HG03558 (cell line): ENCODE measurements around the gene MAP2K6.

ENCODE experiments used
- ATAC-seq: cut with Tn5 transposase; IDR thresholded peaks from one replicate; pipeline ENCODE4 v1.9.1; 2021; ENCODE audit warnings: moderate number of reproducible peaks; ENCODE audit not compliant: unreplicated experiment; ENCODE audit errors: extremely low read depth

MAP2K6 gene

DNA sequence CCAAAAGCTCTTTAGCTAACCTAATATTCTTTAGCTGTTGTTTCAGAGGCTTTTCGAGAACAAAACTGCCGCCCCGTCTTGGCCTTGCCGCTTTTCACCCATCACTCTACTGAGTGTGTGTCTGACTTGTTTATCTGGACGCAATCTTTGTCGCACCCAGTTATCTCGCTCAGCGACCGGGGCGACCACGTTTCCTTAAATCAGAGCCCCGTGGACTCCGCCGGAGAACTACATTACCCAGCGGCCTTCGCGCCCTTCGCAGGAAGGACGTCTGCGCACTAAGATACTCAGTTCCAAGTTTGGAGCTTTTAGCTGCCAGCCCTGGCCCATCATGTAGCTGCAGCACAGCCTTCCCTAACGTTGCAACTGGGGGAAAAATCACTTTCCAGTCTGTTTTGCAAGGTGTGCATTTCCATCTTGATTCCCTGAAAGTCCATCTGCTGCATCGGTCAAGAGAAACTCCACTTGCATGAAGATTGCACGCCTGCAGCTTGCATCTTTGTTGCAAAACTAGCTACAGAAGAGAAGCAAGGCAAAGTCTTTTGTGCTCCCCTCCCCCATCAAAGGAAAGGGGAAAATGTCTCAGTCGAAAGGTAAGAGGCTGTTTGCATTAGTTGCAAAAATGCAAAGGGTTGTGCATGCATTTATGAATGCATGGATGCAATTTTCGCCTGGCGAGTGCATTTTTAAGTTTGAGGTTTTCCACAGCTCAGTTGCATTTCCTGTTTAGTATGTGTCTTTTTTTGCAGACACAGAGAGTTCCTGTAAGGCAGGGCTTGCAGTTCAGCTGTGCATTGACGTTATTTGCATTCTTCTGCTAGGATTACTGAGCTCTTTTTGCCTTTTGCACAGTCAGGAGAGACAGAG is at the start of gene MAP2K6:
MAP2K6 (plus strand) TSS at position 290 of the 867 bp plus-strand sequence; CDS start at position 578, 288 bp downstream.
- peak; percentile 91 for ATAC-seq

DNA sequence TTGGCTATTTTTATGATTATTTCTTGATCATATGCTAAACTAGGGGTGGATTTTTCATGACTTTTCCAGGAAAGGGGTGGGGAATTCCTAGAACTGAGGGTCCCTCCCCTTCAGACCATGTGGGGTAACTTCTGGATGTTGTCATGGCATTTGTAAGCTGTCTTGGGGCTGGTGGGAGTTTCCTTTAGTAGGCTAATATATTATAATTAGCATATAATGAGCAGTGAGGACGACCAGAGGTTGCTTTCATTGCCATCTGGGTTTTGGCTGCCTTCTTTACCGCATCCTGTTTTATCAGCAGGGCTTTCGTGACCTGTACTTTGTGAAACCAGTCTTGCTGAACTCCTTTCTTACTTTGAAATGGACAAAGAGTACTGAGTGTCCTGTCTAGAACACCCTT is 47.2 kb upstream of the MAP2K6 start:
- ATAC-seq = peak; percentile 83

DNA sequence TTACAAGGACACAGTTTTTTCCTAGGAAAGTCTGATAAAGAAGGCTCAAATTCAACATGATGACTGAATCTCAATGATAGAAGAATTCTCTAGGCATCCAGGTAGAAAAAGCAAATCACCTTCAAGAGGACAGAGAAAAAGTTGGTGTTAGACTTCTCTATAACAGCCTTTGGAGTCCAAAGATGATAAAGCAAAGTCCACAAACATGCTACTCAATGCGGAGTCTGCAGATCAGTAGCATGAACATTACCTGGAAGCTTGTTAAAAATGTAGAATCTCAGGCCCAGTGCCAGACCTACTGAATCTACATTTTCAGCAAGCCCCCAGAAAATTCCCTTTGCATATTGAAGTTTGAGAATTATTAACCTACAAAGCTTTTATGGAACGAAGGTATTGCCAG is 41.4 kb upstream of the MAP2K6 start:
- no peak for ATAC-seq

DNA sequence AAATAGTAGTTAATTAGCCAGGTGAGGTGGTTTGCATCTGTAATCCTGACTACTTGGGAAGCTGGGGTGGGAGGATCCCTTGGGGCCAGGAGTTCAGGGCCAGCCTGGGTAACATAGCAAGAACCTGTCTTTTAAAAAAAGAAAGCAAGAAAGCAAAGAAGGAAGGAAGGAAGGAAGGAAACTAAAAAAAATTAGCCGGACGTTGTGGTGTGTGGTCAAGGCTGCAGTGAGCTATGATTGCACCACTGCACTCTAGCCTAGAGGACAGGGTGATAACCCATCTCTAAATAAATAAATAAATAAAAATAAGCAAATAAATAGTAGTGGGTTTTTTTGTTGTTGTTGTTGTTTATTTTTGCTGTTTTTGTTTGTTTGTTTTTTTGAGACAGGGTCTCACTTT is 39.3 kb upstream of the MAP2K6 start:
- no peak for ATAC-seq

DNA sequence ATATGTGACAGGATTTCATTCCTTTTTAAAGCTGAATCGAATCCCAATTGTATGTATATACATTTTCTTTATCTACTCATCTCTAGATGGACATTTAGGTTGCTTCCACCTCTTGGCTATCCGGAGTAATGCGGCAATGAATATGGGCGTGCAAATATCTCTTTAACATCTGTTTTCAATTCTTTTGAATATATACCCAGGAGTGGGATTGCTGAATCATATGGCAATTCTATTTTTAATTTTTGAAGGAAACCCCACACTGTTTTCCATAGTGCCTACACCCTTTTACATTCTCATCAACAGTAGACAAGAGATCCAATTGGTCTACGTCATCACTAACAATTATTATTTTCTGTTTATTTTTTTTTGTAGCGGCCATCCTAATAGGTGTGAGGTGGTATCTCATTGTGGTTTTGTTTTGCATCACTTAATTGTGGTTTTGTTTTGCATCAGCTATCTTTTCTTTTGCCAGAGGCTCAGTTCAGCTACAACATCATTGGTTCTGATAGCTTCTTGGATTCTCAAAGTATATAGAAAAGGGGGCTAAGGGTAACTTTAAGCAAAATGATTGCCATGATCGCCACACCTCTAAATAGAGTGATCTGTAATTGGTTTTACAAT is 25.6 kb upstream of the MAP2K6 start:
- no peak for ATAC-seq

DNA sequence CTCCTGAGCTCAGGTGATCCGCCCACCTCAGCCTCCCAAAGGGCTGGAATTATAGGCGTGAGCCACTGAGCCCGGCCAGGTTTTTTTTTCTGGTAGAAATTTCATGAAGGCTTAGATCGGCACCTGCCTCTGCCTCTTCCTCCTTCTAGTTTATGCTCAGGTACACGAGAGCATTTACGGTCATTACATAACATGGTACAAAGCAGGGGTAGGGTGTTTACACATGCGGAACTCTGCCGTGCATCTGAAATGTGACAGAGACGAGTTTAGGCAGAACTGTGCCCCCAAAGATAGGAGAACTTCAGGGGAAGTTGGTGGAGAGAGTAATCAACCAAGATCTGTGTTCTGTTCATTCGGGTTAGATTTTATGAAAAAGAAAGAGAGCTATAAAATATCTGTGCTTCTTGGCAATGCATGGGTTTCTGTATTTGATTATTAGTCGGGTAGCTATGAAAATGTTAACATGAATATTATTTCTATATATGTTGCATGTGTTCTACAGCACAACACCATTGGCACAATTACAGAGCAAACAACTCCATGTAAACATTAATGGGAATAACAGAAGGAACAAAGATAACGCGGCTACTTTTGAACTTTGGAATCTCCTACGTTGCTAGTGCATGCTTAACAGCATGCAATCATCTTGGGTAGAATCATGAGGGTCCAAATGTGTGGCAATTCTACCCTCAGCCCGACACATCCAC is 23.5 kb upstream of the MAP2K6 start:
- ATAC-seq = no peak

DNA sequence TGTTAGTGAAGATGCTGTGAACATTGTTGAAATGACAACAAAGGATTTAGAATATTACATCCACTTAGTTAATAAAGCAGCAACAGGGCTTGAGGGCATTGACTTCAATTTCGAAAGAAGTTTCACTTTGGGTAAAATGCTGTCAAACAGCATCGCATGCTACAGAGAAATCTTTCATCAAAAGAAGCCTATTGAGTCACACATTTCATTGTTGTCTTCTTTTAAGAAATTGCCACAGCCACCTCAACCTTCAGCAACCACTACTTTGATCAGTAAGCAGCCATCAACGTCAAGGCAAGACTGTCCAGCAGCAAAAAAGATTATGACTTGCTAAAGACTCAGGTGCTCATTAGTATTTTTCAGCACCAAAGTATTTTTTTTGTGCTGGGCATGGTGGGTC is 13.2 kb upstream of the MAP2K6 start:
- no peak for ATAC-seq

DNA sequence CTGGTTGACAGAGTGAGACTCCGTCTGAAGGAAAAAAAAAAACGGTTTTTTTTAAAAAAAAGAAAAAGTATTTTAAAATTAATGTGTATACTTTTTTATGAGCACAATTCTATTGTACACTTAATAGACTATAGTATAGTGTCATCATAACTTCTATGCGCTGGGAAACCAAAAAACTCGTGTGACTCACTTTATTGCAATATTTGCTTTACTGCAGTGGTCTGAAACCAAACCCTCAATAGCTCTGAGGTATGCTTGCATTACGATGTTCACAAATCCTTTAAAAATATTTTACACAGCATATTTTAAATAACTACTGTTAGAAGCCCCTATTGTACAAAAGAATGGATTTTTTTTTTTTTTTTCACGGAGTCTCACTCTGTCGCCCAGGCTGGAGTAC is 12.4 kb upstream of the MAP2K6 start:
- ATAC-seq = no peak

DNA sequence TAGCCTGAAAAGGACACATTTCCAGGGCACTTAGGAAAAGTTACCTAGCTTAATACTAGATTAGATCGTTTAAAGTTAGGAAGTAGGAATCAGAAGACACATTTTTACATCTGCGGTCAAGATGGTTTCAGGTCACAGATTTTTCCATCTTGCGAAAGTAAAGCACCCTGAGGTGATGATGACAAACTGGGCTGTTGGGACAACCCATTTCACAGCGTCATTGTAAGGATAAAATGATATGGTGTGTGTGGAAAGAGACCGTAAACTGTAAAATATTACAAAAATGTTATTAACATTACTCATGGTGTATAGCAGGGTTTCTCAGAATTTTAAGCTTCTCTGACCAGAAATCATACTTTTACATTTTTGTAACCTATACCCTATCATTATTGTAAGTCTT is 10.1 kb upstream of the MAP2K6 start:
- no peak for ATAC-seq

DNA sequence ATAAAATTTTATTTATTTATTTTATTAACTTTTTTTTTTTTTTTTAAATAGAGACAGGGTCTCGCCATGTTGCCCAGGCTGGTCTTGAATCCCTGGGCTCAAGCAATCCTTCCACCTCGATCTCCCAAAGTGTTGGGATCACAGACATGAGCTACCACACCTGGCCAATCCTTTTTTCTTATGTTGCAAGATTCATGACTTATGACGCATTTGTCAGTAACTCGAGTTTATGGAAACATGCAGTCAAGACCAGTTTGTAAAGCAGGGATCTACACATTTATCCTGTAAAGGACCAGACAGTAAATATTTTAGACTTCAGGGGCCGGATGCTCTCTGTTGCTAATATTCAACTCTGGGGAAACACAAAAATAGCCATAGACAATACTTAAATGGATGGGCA is 9.4 kb upstream of the MAP2K6 start:
- ATAC-seq = no peak

DNA sequence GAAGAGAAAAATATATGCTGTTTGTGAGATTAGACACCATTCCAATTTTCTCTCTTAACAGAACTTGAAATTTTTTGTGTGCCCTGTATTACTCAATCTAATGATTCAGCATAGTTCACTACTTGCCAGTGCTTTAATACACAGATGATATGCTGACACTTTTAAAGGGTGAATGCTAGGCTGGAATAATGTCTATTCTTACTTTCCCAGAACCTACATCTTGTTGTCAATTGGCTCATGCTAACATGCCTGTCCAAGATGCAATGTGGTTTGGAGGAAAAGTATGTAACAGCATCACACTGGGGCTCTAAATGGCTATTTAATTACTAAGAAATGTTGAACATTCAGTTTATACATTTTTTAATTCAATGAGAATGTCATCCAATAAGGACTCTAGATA is 7.6 kb upstream of the MAP2K6 start:
- ATAC-seq = no peak

DNA sequence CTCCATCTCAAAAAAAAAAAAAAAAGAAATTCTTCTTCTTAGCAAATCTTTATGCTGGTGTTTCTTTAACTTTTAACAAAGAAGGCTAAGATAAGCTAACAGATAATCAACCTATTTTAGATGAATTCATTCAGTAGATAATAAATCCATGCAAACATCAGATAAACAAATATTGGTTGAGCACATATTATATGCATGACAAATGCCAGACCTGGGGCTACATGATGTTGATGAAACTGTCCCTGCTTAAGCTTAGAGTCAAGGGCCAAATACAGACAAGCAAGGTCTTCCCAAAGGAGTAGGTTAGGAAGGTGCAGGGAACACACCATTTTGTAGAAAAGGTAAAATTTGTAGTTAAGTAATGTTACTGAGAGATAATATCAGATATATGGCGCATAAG is 6.7 kb upstream of the MAP2K6 start:
- ATAC-seq = no peak

DNA sequence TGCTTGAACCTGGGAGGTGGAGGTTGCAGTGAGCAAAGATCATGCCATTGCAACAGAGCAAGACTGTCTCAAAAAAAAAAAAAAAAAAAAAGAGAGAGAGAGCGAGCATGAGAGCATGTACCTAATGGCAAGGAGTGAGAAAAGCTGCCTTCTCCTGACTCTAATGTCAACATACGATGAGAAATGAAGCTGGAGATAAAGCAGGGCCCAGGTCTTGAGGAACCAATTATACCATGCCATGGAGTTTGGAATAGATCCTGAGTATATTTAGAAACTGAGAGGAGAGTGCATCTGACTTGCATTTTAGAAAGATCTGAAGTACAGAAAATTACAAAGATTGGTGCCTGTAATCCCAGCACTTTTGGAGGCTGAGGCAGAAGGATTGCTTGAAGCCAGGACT is 3.8 kb upstream of the MAP2K6 start:
- no peak for ATAC-seq

DNA sequence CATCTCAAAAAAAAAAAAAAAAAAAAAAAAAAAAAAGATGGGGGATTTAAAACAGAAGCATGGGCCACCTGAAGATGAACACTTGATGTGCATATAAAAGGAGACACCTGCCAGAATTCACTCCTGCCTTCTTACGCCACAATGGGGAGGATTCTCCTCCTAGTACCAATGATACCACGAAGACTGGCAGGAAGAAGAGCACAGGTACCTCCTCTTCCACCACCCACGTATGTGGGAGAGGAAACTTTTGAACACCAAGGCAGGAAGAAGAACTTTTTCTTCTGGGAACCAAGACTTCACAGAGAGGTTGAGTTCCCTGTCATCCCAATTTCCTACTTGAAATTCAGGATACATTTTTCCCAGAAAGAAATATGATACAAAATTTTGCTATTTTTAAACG is 2.7 kb upstream of the MAP2K6 start:
- ATAC-seq = no peak

DNA sequence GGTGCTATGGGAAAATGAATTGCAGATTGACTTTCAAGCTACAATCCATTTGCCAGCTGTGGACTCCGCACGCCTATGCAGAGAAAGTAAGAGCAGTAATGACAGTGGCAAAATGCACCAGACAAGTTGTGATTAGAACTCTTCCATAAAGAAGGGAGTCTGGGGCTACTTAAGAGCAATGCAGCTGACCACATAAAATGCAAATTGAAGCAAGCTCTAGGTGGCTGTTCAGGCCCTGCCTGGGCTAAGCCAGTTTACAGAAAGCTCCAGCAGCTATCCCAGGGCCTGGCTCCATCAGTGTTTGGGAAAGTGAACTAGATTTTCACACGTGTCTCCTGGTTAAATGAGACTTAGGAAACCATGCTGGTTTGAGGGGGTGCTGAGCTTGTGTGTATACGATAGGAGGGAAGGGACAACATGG is 2.2 kb upstream of the MAP2K6 start:
- ATAC-seq = no peak

DNA sequence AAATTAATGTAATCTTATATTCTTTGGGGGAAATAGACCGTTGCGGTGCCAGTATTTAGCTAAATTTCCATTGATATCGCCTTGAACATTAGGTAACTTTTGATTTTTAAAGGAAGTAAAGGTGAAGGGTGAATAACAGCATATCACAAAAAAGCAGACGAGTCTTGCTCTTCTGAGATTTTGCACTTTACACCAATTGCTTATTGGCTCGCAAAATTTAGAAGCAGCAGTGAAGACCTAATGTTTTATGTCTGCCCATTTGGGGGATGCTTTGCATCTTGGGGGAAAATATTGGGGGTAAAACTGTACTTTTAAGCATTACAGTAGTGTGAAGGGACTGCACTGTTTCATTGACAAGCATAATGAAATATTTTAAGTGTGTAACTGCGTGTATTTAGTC is 934 bp downstream of the MAP2K6 start:
- no peak for ATAC-seq

DNA sequence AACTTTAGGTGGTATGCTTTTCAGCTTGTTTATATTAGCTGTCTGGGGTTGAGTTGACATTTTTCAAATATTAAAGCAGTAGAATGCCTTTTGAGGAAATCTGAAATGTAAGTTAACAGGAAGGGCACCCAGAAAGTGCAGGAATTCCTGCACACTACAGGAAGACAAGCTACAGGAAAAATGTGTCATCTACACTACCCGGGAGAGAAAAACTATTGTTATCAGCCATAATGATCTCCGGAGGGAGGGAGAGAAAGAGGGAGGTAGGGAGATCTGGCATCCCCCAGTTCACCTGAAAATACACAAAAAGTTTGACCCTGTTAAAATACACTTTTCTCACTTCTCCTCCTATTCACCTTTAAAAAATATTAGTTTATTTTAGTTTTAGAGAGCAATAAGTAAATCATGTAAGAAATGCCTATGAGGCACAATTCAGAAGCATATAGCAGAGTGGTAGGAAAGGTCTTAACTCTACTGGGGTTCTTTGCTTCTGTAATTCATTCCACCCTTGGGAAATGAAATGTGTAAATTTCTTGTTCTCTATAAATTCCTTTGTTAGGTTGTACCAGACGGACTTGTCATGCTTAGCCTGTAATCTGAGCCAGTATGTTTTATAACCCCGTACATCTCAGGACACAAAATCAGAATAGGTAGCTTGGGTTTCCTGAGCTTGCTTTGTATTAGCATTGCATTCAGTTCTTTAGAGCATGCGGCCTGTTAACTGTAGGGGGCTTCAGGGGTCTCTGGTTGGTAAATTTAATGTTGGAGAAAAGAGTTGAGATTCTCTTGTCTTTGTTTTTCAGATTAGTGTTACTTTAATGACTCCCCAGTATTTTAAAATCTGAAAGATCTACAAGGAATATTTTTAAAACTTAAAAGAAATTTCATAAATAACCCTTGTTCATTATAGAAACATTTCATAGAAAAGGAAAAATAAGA is 3.3 kb downstream of the MAP2K6 start:
- ATAC-seq = no peak

DNA sequence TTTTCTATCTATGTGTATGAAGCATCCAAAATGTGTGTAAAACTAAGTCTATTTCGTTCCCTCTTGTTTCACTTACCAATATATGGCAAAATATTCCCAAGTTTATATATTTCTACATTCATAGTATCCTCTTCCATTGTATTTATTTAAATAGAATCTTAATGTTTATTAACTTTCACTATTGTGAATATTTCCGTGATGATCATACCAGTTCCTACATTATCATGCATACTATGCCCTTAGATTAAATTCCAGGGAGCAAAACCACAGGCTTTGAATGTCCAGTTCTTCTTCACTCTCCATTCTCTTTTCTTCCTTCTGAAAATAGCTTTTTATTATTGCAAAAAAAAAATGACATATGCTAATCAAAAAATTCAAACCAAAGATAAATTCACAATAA is 4.0 kb downstream of the MAP2K6 start:
- ATAC-seq = no peak

DNA sequence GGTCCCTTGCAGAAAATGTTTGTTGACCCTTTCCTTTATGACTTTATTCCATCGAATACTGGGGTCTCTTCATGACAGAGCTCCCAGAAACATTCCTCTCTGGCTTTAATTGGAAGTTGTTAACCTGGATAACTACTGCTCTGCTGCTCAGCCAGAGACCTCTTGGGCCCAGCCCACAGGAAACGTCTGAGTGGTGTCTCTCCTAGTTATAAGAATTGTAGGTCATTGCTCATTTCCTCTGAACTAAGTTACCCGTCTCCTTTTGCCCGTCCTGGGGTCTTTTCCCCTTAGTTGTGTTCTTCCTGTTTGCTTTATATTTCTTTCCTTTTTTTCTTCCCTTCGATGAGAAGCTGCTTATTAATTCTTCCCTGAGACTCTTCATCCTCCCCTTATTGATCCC is 9.0 kb downstream of the MAP2K6 start:
- no peak for ATAC-seq
